ENCODE data around the gene GSG1L.

The GSG1L gene

GRCh38 chr16:27802664-27803439 is 260.7 kb downstream of the GSG1L start:
- no peak overlapping the region for H3K23ac ChIP-seq (ENCODE audit: low read length in 2 of 2)
- no peak overlapping the region for H3K18ac ChIP-seq (ENCODE audit: low read depth in 1 of 2, low read length in 2 of 2)
- H3K14ac ChIP-seq (ENCODE audit: low read length in 2 of 2): no peak overlapping the region
- no peak overlapping the region for H3K27ac ChIP-seq (ENCODE audit: low read length, poor library complexity, severe bottlenecking)
- H3K4me1 ChIP-seq (ENCODE audit: control insufficient read depth, insufficient read depth, low read depth, low read length): no peaks in the 10 kb centered on the region
- H3K9ac ChIP-seq (ENCODE audit: low read length): no peak overlapping the region
- no peak overlapping the region for H2BK12ac ChIP-seq (ENCODE audit: low read length in 2 of 2)
- no peak overlapping the region for H2AK5ac ChIP-seq (ENCODE audit: low read length, severe bottlenecking)
- H3K4ac ChIP-seq (ENCODE audit: low read depth in 1 of 2, low read length in 2 of 2): no peak overlapping the region
- no peak overlapping the region for H3K4me3 ChIP-seq (ENCODE audit: insufficient read depth in 1 of 2, low read depth in 1 of 2, low read length in 2 of 2)
- no peaks in the 10 kb centered on the region for H3K9me3 ChIP-seq (ENCODE audit: control insufficient read depth, low read length)
- H3K36me3 ChIP-seq (ENCODE audit: control insufficient read depth in 1 of 2, insufficient read depth in 2 of 2, low read depth in 1 of 2, low read length in 2 of 2): no peaks in the 10 kb centered on the region
- DNase-seq: no peak
- no peak overlapping the region for H2AFZ ChIP-seq (ENCODE audit: low read depth, low read length)
- 69% methylated on average over 12 of the region's 12 CpGs for WGBS
- H2BK5ac ChIP-seq (ENCODE audit: low read depth, low read length, poor library complexity, severe bottlenecking): no peak overlapping the region
- no peak overlapping the region for H3K4me2 ChIP-seq (ENCODE audit: low read length, poor library complexity, severe bottlenecking)
- H2BK120ac ChIP-seq (ENCODE audit: low read depth, low read length): no peak overlapping the region
- no peak overlapping the region for H4K91ac ChIP-seq (ENCODE audit: low read length)
- no peak overlapping the region for H4K8ac ChIP-seq (ENCODE audit: low read length)
- no peaks in the 10 kb centered on the region for H3K79me1 ChIP-seq (replicated peaks; ENCODE audit: low read length, poor library complexity, severe bottlenecking)
- no peak overlapping the region for H2BK15ac ChIP-seq (ENCODE audit: low read depth, poor library complexity, severe bottlenecking)
- peaks cover 49 to 72% of the 10 kb centered on the region in 2 experiments for H3K27me3 ChIP-seq (ENCODE audit: control insufficient read depth in 1 of 2, insufficient read depth in 1 of 2, low read length in 2 of 2)

- Histone ChIP-seq H4K91ac (ENCODE audit: low read length) (no peak overlapping the region), H3K4me2 (ENCODE audit: low read length, poor library complexity, severe bottlenecking) (no peak overlapping the region), H2BK15ac (ENCODE audit: low read depth, poor library complexity, severe bottlenecking) (no peak overlapping the region), H3K14ac (ENCODE audit: low read length in 2 of 2) (no peak overlapping the region), H3K27ac (ENCODE audit: low read length, poor library complexity, severe bottlenecking) (no peak overlapping the region), H3K9me3 (ENCODE audit: control insufficient read depth, low read length) (no peaks in the 10 kb centered on the region), H3K18ac (ENCODE audit: low read depth in 1 of 2, low read length in 2 of 2) (no peak overlapping the region), H3K4ac (ENCODE audit: low read depth in 1 of 2, low read length in 2 of 2) (no peak overlapping the region), H3K9ac (ENCODE audit: low read length) (no peak overlapping the region), H2BK120ac (ENCODE audit: low read depth, low read length) (no peak overlapping the region), H2BK5ac (ENCODE audit: low read depth, low read length, poor library complexity, severe bottlenecking) (no peak overlapping the region), H3K27me3 (ENCODE audit: control insufficient read depth in 1 of 2, insufficient read depth in 1 of 2, low read length in 2 of 2) (peaks cover 37 to 59% of the 10 kb centered on the region in 2 experiments), H2AFZ (ENCODE audit: low read depth, low read length) (no peak overlapping the region), H4K8ac (ENCODE audit: low read length) (no peak overlapping the region), H3K4me3 (ENCODE audit: insufficient read depth in 1 of 2, low read depth in 1 of 2, low read length in 2 of 2) (no peak overlapping the region), H2BK12ac (ENCODE audit: low read length in 2 of 2) (no peak overlapping the region), H2AK5ac (ENCODE audit: low read length, severe bottlenecking) (no peak overlapping the region), H3K79me1 (replicated peaks; ENCODE audit: low read length, poor library complexity, severe bottlenecking) (no peaks in the 10 kb centered on the region), H3K36me3 (ENCODE audit: control insufficient read depth in 1 of 2, insufficient read depth in 2 of 2, low read depth in 1 of 2, low read length in 2 of 2) (no peaks in the 10 kb centered on the region), H3K23ac (ENCODE audit: low read length in 2 of 2) (no peak overlapping the region), H3K4me1 (ENCODE audit: control insufficient read depth, insufficient read depth, low read depth, low read length) (no peaks in the 10 kb centered on the region)
- 78% methylated on average over 18 of the region's 18 CpGs for WGBS
- no peak for DNase-seq
These were observed 262.1 kb downstream of the GSG1L start for GRCh38 chr16:27801289-27801945.

GRCh38 chr16:27800817-27801216 is 262.7 kb downstream of the GSG1L start:
- no peak overlapping the region for H3K23ac ChIP-seq (ENCODE audit: low read length in 2 of 2)
- DNase-seq: no peak
- H2AK5ac ChIP-seq (ENCODE audit: low read length, severe bottlenecking): no peak overlapping the region
- H3K4me3 ChIP-seq (ENCODE audit: insufficient read depth in 1 of 2, low read depth in 1 of 2, low read length in 2 of 2): no peak overlapping the region
- peaks cover 31 to 57% of the 10 kb centered on the region in 2 experiments for H3K27me3 ChIP-seq (ENCODE audit: control insufficient read depth in 1 of 2, insufficient read depth in 1 of 2, low read length in 2 of 2)
- no peak overlapping the region for H2BK12ac ChIP-seq (ENCODE audit: low read length in 2 of 2)
- H3K79me1 ChIP-seq (replicated peaks; ENCODE audit: low read length, poor library complexity, severe bottlenecking): no peaks in the 10 kb centered on the region
- no peak overlapping the region for H3K14ac ChIP-seq (ENCODE audit: low read length in 2 of 2)
- no peak overlapping the region for H2AFZ ChIP-seq (ENCODE audit: low read depth, low read length)
- no peak overlapping the region for H2BK120ac ChIP-seq (ENCODE audit: low read depth, low read length)
- H3K18ac ChIP-seq (ENCODE audit: low read depth in 1 of 2, low read length in 2 of 2): no peak overlapping the region
- no peaks in the 10 kb centered on the region for H3K9me3 ChIP-seq (ENCODE audit: control insufficient read depth, low read length)
- no peaks in the 10 kb centered on the region for H3K36me3 ChIP-seq (ENCODE audit: control insufficient read depth in 1 of 2, insufficient read depth in 2 of 2, low read depth in 1 of 2, low read length in 2 of 2)
- H2BK15ac ChIP-seq (ENCODE audit: low read depth, poor library complexity, severe bottlenecking): no peak overlapping the region
- no peak overlapping the region for H4K8ac ChIP-seq (ENCODE audit: low read length)
- H3K4me1 ChIP-seq (ENCODE audit: control insufficient read depth, insufficient read depth, low read depth, low read length): no peaks in the 10 kb centered on the region
- no peak overlapping the region for H3K9ac ChIP-seq (ENCODE audit: low read length)
- H4K91ac ChIP-seq (ENCODE audit: low read length): no peak overlapping the region
- H3K27ac ChIP-seq (ENCODE audit: low read length, poor library complexity, severe bottlenecking): no peak overlapping the region
- H2BK5ac ChIP-seq (ENCODE audit: low read depth, low read length, poor library complexity, severe bottlenecking): no peak overlapping the region
- no peak overlapping the region for H3K4ac ChIP-seq (ENCODE audit: low read depth in 1 of 2, low read length in 2 of 2)
- H3K4me2 ChIP-seq (ENCODE audit: low read length, poor library complexity, severe bottlenecking): no peak overlapping the region
- WGBS: 81% methylated on average over 9 of the region's 9 CpGs

GRCh38 chr16:27799896-27800295 is 263.6 kb downstream of the GSG1L start:
- H3K79me1 ChIP-seq (replicated peaks; ENCODE audit: low read length, poor library complexity, severe bottlenecking): no peaks in the 10 kb centered on the region
- DNase-seq: no peak
- H3K14ac ChIP-seq (ENCODE audit: low read length in 2 of 2): no peak overlapping the region
- H3K4me2 ChIP-seq (ENCODE audit: low read length, poor library complexity, severe bottlenecking): no peak overlapping the region
- peaks cover 31 to 57% of the 10 kb centered on the region in 2 experiments for H3K27me3 ChIP-seq (ENCODE audit: control insufficient read depth in 1 of 2, insufficient read depth in 1 of 2, low read length in 2 of 2)
- H3K4me1 ChIP-seq (ENCODE audit: control insufficient read depth, insufficient read depth, low read depth, low read length): no peaks in the 10 kb centered on the region
- H2AFZ ChIP-seq (ENCODE audit: low read depth, low read length): no peak overlapping the region
- H3K9me3 ChIP-seq (ENCODE audit: control insufficient read depth, low read length): no peaks in the 10 kb centered on the region
- no peak overlapping the region for H3K23ac ChIP-seq (ENCODE audit: low read length in 2 of 2)
- no peaks in the 10 kb centered on the region for H3K36me3 ChIP-seq (ENCODE audit: control insufficient read depth in 1 of 2, insufficient read depth in 2 of 2, low read depth in 1 of 2, low read length in 2 of 2)
- H2BK12ac ChIP-seq (ENCODE audit: low read length in 2 of 2): no peak overlapping the region
- H3K4ac ChIP-seq (ENCODE audit: low read depth in 1 of 2, low read length in 2 of 2): no peak overlapping the region
- H2BK5ac ChIP-seq (ENCODE audit: low read depth, low read length, poor library complexity, severe bottlenecking): no peak overlapping the region
- no peak overlapping the region for H2BK120ac ChIP-seq (ENCODE audit: low read depth, low read length)
- no peak overlapping the region for H4K91ac ChIP-seq (ENCODE audit: low read length)
- H2BK15ac ChIP-seq (ENCODE audit: low read depth, poor library complexity, severe bottlenecking): no peak overlapping the region
- no peak overlapping the region for H2AK5ac ChIP-seq (ENCODE audit: low read length, severe bottlenecking)
- 59% methylated on average over 8 of the region's 8 CpGs for WGBS
- H3K18ac ChIP-seq (ENCODE audit: low read depth in 1 of 2, low read length in 2 of 2): no peak overlapping the region
- no peak overlapping the region for H4K8ac ChIP-seq (ENCODE audit: low read length)
- H3K4me3 ChIP-seq (ENCODE audit: insufficient read depth in 1 of 2, low read depth in 1 of 2, low read length in 2 of 2): no peak overlapping the region
- no peak overlapping the region for H3K27ac ChIP-seq (ENCODE audit: low read length, poor library complexity, severe bottlenecking)
- no peak overlapping the region for H3K9ac ChIP-seq (ENCODE audit: low read length)
